ENCODE data around the gene KRT8. TPM values are rescaled to one million over a fixed set of nuclear protein-coding genes. Genes with fewer than 3 reads are reported as not detected.

The KRT8 gene
- total RNA-seq, 1 donor from 2014 or later = 194 TPM

DNA sequence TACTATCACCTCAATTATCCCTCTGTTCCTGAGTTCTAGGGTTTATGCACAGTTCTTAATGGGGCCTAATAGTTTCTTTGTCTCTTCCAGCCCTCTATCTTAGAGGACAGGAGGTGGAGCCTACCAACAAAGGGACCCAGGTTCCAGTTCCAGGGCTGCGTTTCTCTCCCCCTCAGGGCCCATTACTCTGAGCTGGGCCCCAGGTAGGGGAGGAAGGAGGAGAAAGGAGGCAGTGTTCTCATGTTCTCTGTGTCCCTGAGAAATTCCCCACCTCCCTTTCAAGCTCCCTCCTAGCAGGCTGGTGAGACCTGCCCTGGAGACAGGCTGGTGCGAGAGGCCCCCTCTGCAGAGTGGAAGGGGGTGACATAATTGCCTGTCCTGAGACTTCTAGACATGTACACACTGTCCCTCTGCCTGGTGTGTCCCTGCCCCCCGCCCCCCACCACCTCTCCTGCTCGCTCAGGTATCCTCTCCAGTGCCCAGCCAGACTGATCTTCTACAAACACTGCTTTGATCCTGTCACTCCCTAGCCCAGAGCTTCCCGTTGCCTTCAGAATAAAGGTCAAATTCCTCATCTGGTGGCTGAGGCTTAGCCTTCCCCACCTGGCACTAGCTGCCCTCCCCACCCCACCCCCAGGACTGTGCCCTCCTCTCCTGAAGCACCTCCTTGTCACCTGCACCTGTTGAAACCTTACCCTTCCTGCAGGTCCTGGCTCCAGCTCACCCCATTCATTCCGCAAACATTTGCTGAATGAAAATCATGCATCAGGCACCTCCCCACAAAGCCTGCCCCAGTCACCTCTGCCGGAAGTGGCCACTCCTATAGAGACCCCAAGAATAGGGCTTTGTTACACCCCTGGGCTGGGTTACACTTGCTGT, 21.1 kb upstream of the KRT8 start:
- Mint-ChIP-seq H3K27me3 (ENCODE audit: unreplicated experiment) (peaks cover 8% of the 10 kb centered on the region), H3K4me1 (ENCODE audit: unreplicated experiment) (peaks cover 30% of the 10 kb centered on the region), H3K36me3 (ENCODE audit: low read depth, unreplicated experiment) (no peaks in the 10 kb centered on the region), H3K27ac (ENCODE audit: unreplicated experiment) (no peak overlapping the region), H3K9me3 (ENCODE audit: unreplicated experiment) (no peaks in the 10 kb centered on the region), H3K4me3 (ENCODE audit: unreplicated experiment) (no peak overlapping the region)
- no peak for DNase-seq (ENCODE audit: low spot score)
- TF ChIP-seq, protein P1, sequence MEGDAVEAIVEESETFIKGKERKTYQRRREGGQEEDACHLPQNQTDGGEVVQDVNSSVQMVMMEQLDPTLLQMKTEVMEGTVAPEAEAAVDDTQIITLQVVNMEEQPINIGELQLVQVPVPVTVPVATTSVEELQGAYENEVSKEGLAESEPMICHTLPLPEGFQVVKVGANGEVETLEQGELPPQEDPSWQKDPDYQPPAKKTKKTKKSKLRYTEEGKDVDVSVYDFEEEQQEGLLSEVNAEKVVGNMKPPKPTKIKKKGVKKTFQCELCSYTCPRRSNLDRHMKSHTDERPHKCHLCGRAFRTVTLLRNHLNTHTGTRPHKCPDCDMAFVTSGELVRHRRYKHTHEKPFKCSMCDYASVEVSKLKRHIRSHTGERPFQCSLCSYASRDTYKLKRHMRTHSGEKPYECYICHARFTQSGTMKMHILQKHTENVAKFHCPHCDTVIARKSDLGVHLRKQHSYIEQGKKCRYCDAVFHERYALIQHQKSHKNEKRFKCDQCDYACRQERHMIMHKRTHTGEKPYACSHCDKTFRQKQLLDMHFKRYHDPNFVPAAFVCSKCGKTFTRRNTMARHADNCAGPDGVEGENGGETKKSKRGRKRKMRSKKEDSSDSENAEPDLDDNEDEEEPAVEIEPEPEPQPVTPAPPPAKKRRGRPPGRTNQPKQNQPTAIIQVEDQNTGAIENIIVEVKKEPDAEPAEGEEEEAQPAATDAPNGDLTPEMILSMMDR (IDR thresholded peaks at IDR 0.05; ENCODE audit: unreplicated experiment) = no peak

DNA sequence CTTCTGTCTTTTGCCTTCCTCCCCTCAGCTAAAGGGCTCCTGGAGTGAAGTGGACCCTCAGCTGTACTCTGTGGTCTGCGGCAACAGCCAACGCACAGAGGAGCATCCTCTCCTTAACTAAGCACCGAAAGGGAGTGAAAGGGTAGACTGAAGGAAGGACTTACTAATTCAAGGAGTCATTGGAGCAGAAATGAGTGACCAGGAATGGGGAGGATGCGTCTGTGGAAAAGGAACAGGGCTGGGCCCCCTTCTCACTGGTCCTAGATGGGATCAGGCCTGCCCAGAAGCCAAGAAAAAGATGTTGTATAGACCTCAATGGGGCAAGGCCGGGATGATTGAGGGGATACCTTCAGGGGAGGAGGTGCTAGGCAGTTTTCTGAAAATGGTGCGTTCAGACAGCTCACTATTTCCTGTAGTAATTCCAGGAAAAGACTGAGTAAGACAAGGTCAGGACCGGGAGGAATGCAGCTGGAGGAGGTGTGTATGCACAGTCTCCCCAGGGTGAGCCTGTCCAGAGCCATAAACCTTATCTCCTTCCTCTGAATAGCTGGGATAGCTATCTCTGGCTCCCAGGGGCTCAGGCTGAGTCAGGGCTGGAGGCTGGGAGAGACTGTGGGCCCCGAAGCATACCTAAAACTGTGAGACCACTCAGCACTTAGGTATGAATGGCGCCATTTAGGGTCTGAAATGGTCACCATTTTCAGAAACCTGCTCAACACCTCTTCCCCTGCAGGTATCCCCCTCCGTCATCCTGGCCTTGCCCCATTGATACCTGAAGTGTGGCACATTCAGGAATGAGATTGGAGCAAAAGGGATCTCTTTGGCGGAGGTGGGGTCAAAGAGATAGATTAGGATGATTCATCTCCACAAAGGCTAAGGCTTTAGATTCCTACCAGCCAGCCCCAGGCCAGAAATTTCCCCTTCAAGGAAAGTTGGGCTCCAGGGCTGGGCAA, 20.2 kb upstream of the KRT8 start:
- Mint-ChIP-seq H3K4me1 (ENCODE audit: unreplicated experiment) (peaks cover 30% of the 10 kb centered on the region), H3K9me3 (ENCODE audit: unreplicated experiment) (no peaks in the 10 kb centered on the region), H3K27ac (ENCODE audit: unreplicated experiment) (peak overlapping the region; percentile 10), H3K4me3 (ENCODE audit: unreplicated experiment) (no peak overlapping the region), H3K36me3 (ENCODE audit: low read depth, unreplicated experiment) (no peaks in the 10 kb centered on the region), H3K27me3 (ENCODE audit: unreplicated experiment) (peaks cover 8% of the 10 kb centered on the region)
- no peak for DNase-seq (ENCODE audit: low spot score)
- TF ChIP-seq, protein P1 (IDR thresholded peaks at IDR 0.05; ENCODE audit: unreplicated experiment) = no peak

DNA sequence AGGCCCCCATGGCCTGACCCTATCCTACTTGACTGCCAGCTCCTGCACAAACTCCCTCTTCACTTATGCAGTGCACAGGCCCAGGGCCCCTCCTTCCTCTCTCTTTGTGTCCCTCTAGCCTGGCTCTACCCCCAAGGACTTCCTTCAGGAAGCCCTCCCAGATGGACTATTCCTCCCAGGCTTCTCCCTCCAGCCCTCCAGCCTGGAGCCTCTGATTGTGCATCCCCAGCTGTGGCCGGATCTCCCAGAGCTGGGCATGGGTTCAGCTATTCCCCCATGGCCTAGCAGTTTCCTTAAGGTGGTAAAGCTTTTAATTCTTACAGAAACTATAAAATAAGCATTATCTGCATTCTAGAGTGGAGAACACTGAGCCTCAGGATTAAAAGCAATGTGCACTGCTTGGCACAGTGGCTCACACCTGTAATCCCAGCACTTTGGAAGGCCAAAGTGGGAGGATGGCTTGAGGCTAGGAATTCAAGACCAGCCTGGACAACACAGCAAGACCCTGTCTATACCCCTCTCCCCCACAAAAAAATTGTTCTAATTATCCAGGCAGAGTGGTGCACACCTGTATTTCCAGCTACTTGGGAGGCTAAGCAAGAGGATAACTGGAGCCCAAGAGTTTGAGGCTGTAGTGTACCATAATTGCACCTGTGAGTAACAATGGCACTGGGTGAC, 16.8 kb upstream of the KRT8 start:
- TF ChIP-seq, protein P1 (IDR thresholded peaks at IDR 0.05; ENCODE audit: unreplicated experiment) = no peak
- DNase-seq (ENCODE audit: low spot score) = no peak
- Mint-ChIP-seq H3K4me1 (ENCODE audit: unreplicated experiment) (peaks cover 24% of the 10 kb centered on the region), H3K4me3 (ENCODE audit: unreplicated experiment) (no peak overlapping the region), H3K9me3 (ENCODE audit: unreplicated experiment) (no peaks in the 10 kb centered on the region), H3K36me3 (ENCODE audit: low read depth, unreplicated experiment) (no peaks in the 10 kb centered on the region), H3K27me3 (ENCODE audit: unreplicated experiment) (peaks cover 5% of the 10 kb centered on the region), H3K27ac (ENCODE audit: unreplicated experiment) (peak overlapping the region; percentile 76)

DNA sequence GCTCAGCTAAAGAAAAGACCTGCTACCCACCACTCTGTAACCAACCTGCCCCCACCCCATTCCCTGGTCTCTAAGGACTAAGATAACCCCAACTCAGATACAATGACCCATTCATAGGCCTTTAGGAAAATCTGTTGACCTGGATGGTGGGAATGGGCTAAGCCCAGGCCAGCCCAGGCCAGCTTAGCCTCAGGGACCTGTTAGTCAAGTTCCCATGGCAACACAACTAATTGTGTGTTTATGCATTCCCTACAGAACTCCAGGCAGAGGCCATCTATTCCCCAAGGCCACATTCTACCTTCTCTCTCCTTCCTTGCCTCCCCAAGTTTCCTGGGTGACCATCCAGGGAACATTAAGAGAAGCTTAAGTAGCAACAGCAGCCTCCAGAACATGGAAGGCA, 16.1 kb upstream of the KRT8 start:
- Mint-ChIP-seq H3K4me3 (ENCODE audit: unreplicated experiment) (no peak overlapping the region), H3K4me1 (ENCODE audit: unreplicated experiment) (peaks cover 20% of the 10 kb centered on the region), H3K36me3 (ENCODE audit: low read depth, unreplicated experiment) (no peaks in the 10 kb centered on the region), H3K9me3 (ENCODE audit: unreplicated experiment) (no peaks in the 10 kb centered on the region), H3K27me3 (ENCODE audit: unreplicated experiment) (peaks cover 5% of the 10 kb centered on the region), H3K27ac (ENCODE audit: unreplicated experiment) (peak overlapping the region; percentile 76)
- DNase-seq (ENCODE audit: low spot score) = no peak
- TF ChIP-seq, protein P1 (IDR thresholded peaks at IDR 0.05; ENCODE audit: unreplicated experiment) = no peak
